GM19351 (cell line): ENCODE data around the gene TRIM71.
A peak's percentile ranks its signal among the peaks of the same experiment; 100 is the strongest.

Experiments used
- ATAC-seq: cut with Tn5 transposase; IDR thresholded peaks from one replicate; pipeline ENCODE4 v1.9.1; 2021; ENCODE audit warnings: mild to moderate bottlenecking, moderate library complexity; ENCODE audit not compliant: unreplicated experiment

TRIM71 gene

GRCh38 chr3:32862936-32863487 lies 45.2 kb downstream of the TRIM71 start:
- no peak for ATAC-seq

- ATAC-seq: no peak
Measured at GRCh38 chr3:32865383-32865782, 47.6 kb downstream of the TRIM71 start.

GRCh38 chr3:32866533-32866932 lies 48.7 kb downstream of the TRIM71 start:
- no peak for ATAC-seq

- ATAC-seq: no peak
Measured at GRCh38 chr3:32867954-32868353, 50.2 kb downstream of the TRIM71 start.

GRCh38 chr3:32868719-32869512 lies 51.1 kb downstream of the TRIM71 start:
- no peak for ATAC-seq

- no peak for ATAC-seq
Measured at GRCh38 chr3:32869513-32870047, 51.8 kb downstream of the TRIM71 start.

- ATAC-seq: no peak
Measured at GRCh38 chr3:32870373-32871095, 52.7 kb downstream of the TRIM71 start.

GRCh38 chr3:32871273-32871672 lies 53.5 kb downstream of the TRIM71 start:
- no peak for ATAC-seq

- no peak for ATAC-seq
Measured at GRCh38 chr3:32872487-32873382, 54.9 kb downstream of the TRIM71 start.

- no peak for ATAC-seq
Measured at GRCh38 chr3:32873531-32874130, 55.8 kb downstream of the TRIM71 start.

- no peak for ATAC-seq
Measured at GRCh38 chr3:32876920-32877319, 59.1 kb downstream of the TRIM71 start.

GRCh38 chr3:32877598-32877997 lies 59.8 kb downstream of the TRIM71 start:
- no peak for ATAC-seq

- ATAC-seq: no peak
Measured at GRCh38 chr3:32880225-32880624, 62.4 kb downstream of the TRIM71 start.

- ATAC-seq: no peak
Measured at GRCh38 chr3:32881624-32882023, 63.8 kb downstream of the TRIM71 start.

GRCh38 chr3:32882189-32882588 lies 64.4 kb downstream of the TRIM71 start:
- peak; percentile 24 for ATAC-seq

GRCh38 chr3:32882603-32883025 lies 64.8 kb downstream of the TRIM71 start:
- peak; percentile 94 for ATAC-seq

- no peak for ATAC-seq
Measured at GRCh38 chr3:32883817-32884216, 66.0 kb downstream of the TRIM71 start.

- no peak for ATAC-seq
Measured at GRCh38 chr3:32884591-32884990, 66.8 kb downstream of the TRIM71 start.

GRCh38 chr3:32885283-32885901 lies 67.6 kb downstream of the TRIM71 start:
- no peak for ATAC-seq

GRCh38 chr3:32886296-32886695 lies 68.5 kb downstream of the TRIM71 start:
- ATAC-seq: no peak
